NCI-H345 (cell line): Measurements from ENCODE around the gene LAMTOR2.
"Not testable (repeated sequence)": the region's sequence is repeated elsewhere in the genome, so short reads cannot be mapped to it uniquely, and the experiment has no call there.

Source experiments
- DNase-seq: peaks from one replicate; lab custom pipeline; 2025; lab: John Stamatoyannopoulos, UW

LAMTOR2 gene

GRCh38 chr1:156054500-156055280 is at the start of gene LAMTOR2:
LAMTOR2 (plus strand) TSS chr1:156054782; CDS start chr1:156054890, 108 bp downstream.
- DNase-seq, result peak; percentile 100

GRCh38 chr1:156004843-156005584 is 49.6 kb upstream of the LAMTOR2 start:
- DNase-seq, result no peak

GRCh38 chr1:156006666-156007376 is 47.8 kb upstream of the LAMTOR2 start:
- DNase-seq, result no peak

- DNase-seq, result no peak
Observed at GRCh38 chr1:156009404-156009803, 45.2 kb upstream of the LAMTOR2 start.

GRCh38 chr1:156012051-156012817 is 42.3 kb upstream of the LAMTOR2 start:
- no peak for DNase-seq

- no peak for DNase-seq
Observed at GRCh38 chr1:156014829-156015228, 39.8 kb upstream of the LAMTOR2 start.

GRCh38 chr1:156019946-156020292 is 34.7 kb upstream of the LAMTOR2 start:
- DNase-seq, result no peak

- peak; percentile 100 for DNase-seq
Observed at GRCh38 chr1:156020293-156021092, 34.1 kb upstream of the LAMTOR2 start, which contains the start of gene SSR2. SSR2 (minus strand) TSS chr1:156020951; CDS start chr1:156020167, 784 bp downstream.

GRCh38 chr1:156021093-156021428 is 33.5 kb upstream of the LAMTOR2 start:
- no peak for DNase-seq

- no peak for DNase-seq
Observed at GRCh38 chr1:156021954-156022353, 32.6 kb upstream of the LAMTOR2 start.

GRCh38 chr1:156024801-156025200 is 29.8 kb upstream of the LAMTOR2 start:
- no peak for DNase-seq

- DNase-seq, result peak; percentile 50
Observed at GRCh38 chr1:156025876-156026275, 28.7 kb upstream of the LAMTOR2 start.

- no peak for DNase-seq
Observed at GRCh38 chr1:156026588-156026987, 28.0 kb upstream of the LAMTOR2 start.

- no peak for DNase-seq
Observed at GRCh38 chr1:156033011-156033410, 21.6 kb upstream of the LAMTOR2 start.

GRCh38 chr1:156034991-156035390 is 19.6 kb upstream of the LAMTOR2 start:
- DNase-seq, result not testable (repeated sequence)

GRCh38 chr1:156042828-156043227 is 11.8 kb upstream of the LAMTOR2 start:
- no peak for DNase-seq

GRCh38 chr1:156045076-156045475 is 9.5 kb upstream of the LAMTOR2 start:
- DNase-seq, result no peak

GRCh38 chr1:156048663-156049258 is 5.8 kb upstream of the LAMTOR2 start:
- DNase-seq, result no peak

- no peak for DNase-seq
Observed at GRCh38 chr1:156050376-156050775, 4.2 kb upstream of the LAMTOR2 start.

- DNase-seq, result no peak
Observed at GRCh38 chr1:156051011-156051725, 3.4 kb upstream of the LAMTOR2 start.
